GM21381 (cell line): ENCODE results near the gene B3GNT8.
"Not testable (repeated sequence)": the region's sequence is repeated elsewhere in the genome, so short reads cannot be mapped to it uniquely, and the experiment has no call there.

Experiments used
- ATAC-seq: cut with Tn5 transposase; IDR thresholded peaks from one replicate; pipeline ENCODE4 v1.9.1; 2021; ENCODE audit warnings: mild to moderate bottlenecking, moderate library complexity; ENCODE audit not compliant: unreplicated experiment

Gene B3GNT8

GRCh38 chr19:41416194-41416674, 10.9 kb downstream of the B3GNT8 start:
- no peak for ATAC-seq

GRCh38 chr19:41415154-41415571, 12.0 kb downstream of the B3GNT8 start:
- ATAC-seq: no peak

GRCh38 chr19:41414461-41414860, 12.7 kb downstream of the B3GNT8 start:
- no peak for ATAC-seq

GRCh38 chr19:41413947-41414346, 13.2 kb downstream of the B3GNT8 start:
- ATAC-seq: no peak

- ATAC-seq: no peak
These were observed 14.2 kb downstream of the B3GNT8 start for GRCh38 chr19:41412953-41413352.

- no peak for ATAC-seq
These were observed 15.3 kb downstream of the B3GNT8 start for GRCh38 chr19:41411968-41412265.

GRCh38 chr19:41411100-41411967, 15.8 kb downstream of the B3GNT8 start:
- ATAC-seq: no peak

- no peak for ATAC-seq
These were observed 16.7 kb downstream of the B3GNT8 start for GRCh38 chr19:41410336-41411054.

GRCh38 chr19:41409288-41409687, 17.9 kb downstream of the B3GNT8 start:
- ATAC-seq: no peak

GRCh38 chr19:41408846-41409245, 18.3 kb downstream of the B3GNT8 start:
- ATAC-seq: not testable (repeated sequence)

GRCh38 chr19:41408256-41408655, 18.9 kb downstream of the B3GNT8 start:
- no peak for ATAC-seq

- no peak for ATAC-seq
These were observed 19.9 kb downstream of the B3GNT8 start for GRCh38 chr19:41407271-41407670.

GRCh38 chr19:41405776-41406175, 21.4 kb downstream of the B3GNT8 start:
- ATAC-seq: no peak

GRCh38 chr19:41403181-41403970, 23.8 kb downstream of the B3GNT8 start:
- ATAC-seq: no peak

GRCh38 chr19:41402010-41402409, 25.2 kb downstream of the B3GNT8 start:
- no peak for ATAC-seq

GRCh38 chr19:41401483-41401882, 25.7 kb downstream of the B3GNT8 start:
- ATAC-seq: no peak

GRCh38 chr19:41399525-41399924, 27.6 kb downstream of the B3GNT8 start:
- ATAC-seq: no peak

- ATAC-seq: no peak
These were observed 28.1 kb downstream of the B3GNT8 start for GRCh38 chr19:41399091-41399490.

- ATAC-seq: no peak
These were observed 28.6 kb downstream of the B3GNT8 start for GRCh38 chr19:41398598-41398997.

- no peak for ATAC-seq
These were observed 29.1 kb downstream of the B3GNT8 start for GRCh38 chr19:41398050-41398418.
